HepG2 (cell line): ENCODE measurements around the gene NOS1. TPM values are rescaled to one million over a fixed set of nuclear protein-coding genes. Genes with fewer than 3 reads are reported as not detected.

Experiments used
- ATAC-seq: fragments of 200-7000 bp; cut with Tn5 transposase; 3 replicates; pipeline ENCODE4 v1.9.1; 2020; ENCODE audit warnings: mild to moderate bottlenecking, moderate library complexity
- BruUV-seq: library from RNA; stranded (reverse); fragments of 400-500 nt; replicated peaks from 2 replicates; lab custom pipeline; 2021; lab: Mats Ljungman, UMichigan
- CTCF ChIA-PET: fragments of 300-600 bp; formaldehyde crosslinking; extraction: SDS; loops from one replicate; lab custom pipeline; 2021; ENCODE audit warnings: low total read pairs, inconsistent platforms, low intra/inter-chr PET ratio; lab: Yijun Ruan, JAX
- POLR2A ChIA-PET: fragments of 350-600 bp; sonication (Branson Sonifier 250); formaldehyde crosslinking; loops from one replicate; lab custom pipeline; 2020; ENCODE audit warnings: antibody characterized with exemption, inconsistent platforms; lab: Yijun Ruan, JAX
- DNase-seq: peaks from one replicate; pipeline ENCODE4 v3.0.0-alpha.2; 2015; ENCODE audit warnings: low spot score
- FAIRE-seq: peaks from 3 replicates; lab custom pipeline; 2011; peaks lifted over from hg19 to GRCh38; lab: Jason Lieb, UNC
- H2AFZ ChIP-seq: one replicate; pipeline ENCODE4 v1.6.1; 2011; ENCODE audit warnings: low read length, inconsistent platforms
- H3K27ac ChIP-seq: fragments of 300-600 bp; 3 replicates; pipeline ENCODE4 v1.8.0; 2011; ENCODE audit warnings: mixed run types, mild to moderate bottlenecking, mixed read lengths, low read length, inconsistent platforms; ENCODE audit not compliant: insufficient read depth; ENCODE audit errors: extremely low read length
- H3K27me3 ChIP-seq, 2 experiments: fragments of 200-600 bp in 1 of 2; 2 replicates in 1 of 2; 3 replicates in 1 of 2; pipeline versions ENCODE4 v1.6.0 to v1.8.0; 2011; ENCODE audit warnings: low read length in 2 of 2, mild to moderate bottlenecking in 2 of 2, moderate library complexity in 2 of 2, inconsistent platforms in 1 of 2; ENCODE audit not compliant: insufficient read depth in 2 of 2, control insufficient read depth in 1 of 2
- H3K36me3 ChIP-seq, 2 experiments: fragments of 200-600 bp in 1 of 2; replicated peaks in 1 of 2; 2 replicates in 1 of 2; 3 replicates in 1 of 2; pipeline versions ENCODE4 v1.5.1 to v1.8.0; 2011; ENCODE audit warnings: low read length in 2 of 2, inconsistent platforms in 1 of 2; ENCODE audit not compliant: insufficient read depth in 2 of 2, control insufficient read depth in 1 of 2
- H3K4me1 ChIP-seq: 2 replicates; pipeline ENCODE4 v1.5.1; 2012; ENCODE audit warnings: low read length, inconsistent platforms; ENCODE audit not compliant: insufficient read depth
- H3K4me2 ChIP-seq: 2 replicates; pipeline ENCODE4 v1.6.0; 2011; ENCODE audit warnings: low read depth, low read length, inconsistent platforms
- H3K4me3 ChIP-seq, 3 experiments: fragments of 200-600 bp in 1 of 3; sonication (generic), shearing (Covaris generic) in 1 of 3; replicated peaks in 1 of 3; 2 replicates each; pipeline ENCODE4 v1.5.1; 2011 to 2016; ENCODE audit warnings: low read length in 3 of 3, inconsistent platforms in 2 of 3, low read depth in 2 of 3, mild to moderate bottlenecking in 2 of 3, control low read depth in 1 of 3, mixed read lengths in 1 of 3; ENCODE audit not compliant: insufficient read depth in 1 of 3
- H3K79me2 ChIP-seq: one replicate; pipeline ENCODE4 v1.6.1; 2011; ENCODE audit warnings: low read length, inconsistent platforms; ENCODE audit not compliant: insufficient read depth
- H3K9ac ChIP-seq: 2 replicates; pipeline ENCODE4 v1.6.0; 2011; ENCODE audit warnings: mild to moderate bottlenecking, low read depth, low read length, inconsistent platforms; ENCODE audit not compliant: insufficient read depth
- H3K9me3 ChIP-seq: 2 replicates; pipeline ENCODE4 v1.5.1; 2012; ENCODE audit warnings: mild to moderate bottlenecking, low read length
- H4K20me1 ChIP-seq: 2 replicates; pipeline ENCODE4 v1.6.0; 2011; ENCODE audit warnings: inconsistent platforms, mild to moderate bottlenecking, low read length, moderate library complexity; ENCODE audit not compliant: insufficient read depth
- ASH2L ChIP-seq: fragments of 300-600, 200-600 bp; sonication (generic); IDR thresholded peaks from 2 replicates; pipeline ENCODE4 v1.7.0; 2017; ENCODE audit warnings: low read depth, mild to moderate bottlenecking, moderate library complexity, mixed read lengths, low read length; ENCODE audit not compliant: insufficient read length
- CSRNP2 ChIP-seq: sonication (generic); formaldehyde crosslinking; conservative IDR thresholded peaks from 2 replicates; pipeline ENCODE4 v1.8.0; 2022; ENCODE audit warnings: low read depth, missing genetic modification reagents
- MXD1 ChIP-seq: sonication (generic); formaldehyde crosslinking; IDR thresholded peaks from 2 replicates; pipeline ENCODE4 v1.4.0; 2020; ENCODE audit warnings: mild to moderate bottlenecking, missing genetic modification reagents
- NCOA2 ChIP-seq: sonication (generic); formaldehyde crosslinking; IDR thresholded peaks from 2 replicates; pipeline ENCODE4 v1.8.0; 2022; ENCODE audit warnings: inconsistent platforms
- RBM39 ChIP-seq: fragments of 200-400 bp; formaldehyde crosslinking; IDR thresholded peaks from one replicate; pipeline ENCODE4 v1.6.1; 2018; ENCODE audit warnings: antibody characterized with exemption, mild to moderate bottlenecking, low read depth, low read length; ENCODE audit not compliant: poor library complexity, severe bottlenecking
- SETDB1 ChIP-seq: sonication (generic); formaldehyde crosslinking; IDR thresholded peaks from 2 replicates; pipeline ENCODE4 v1.5.1; 2020; ENCODE audit warnings: missing genetic modification reagents, mild to moderate bottlenecking, borderline replicate concordance
- SP2 ChIP-seq: sonication (generic); formaldehyde crosslinking; IDR thresholded peaks from 2 replicates; pipeline ENCODE4 v1.5.1; 2020; ENCODE audit warnings: mild to moderate bottlenecking, missing genetic modification reagents
- ZBTB21 ChIP-seq: sonication (generic); formaldehyde crosslinking; IDR thresholded peaks from 2 replicates; pipeline ENCODE4 v1.4.0; 2020; ENCODE audit warnings: missing genetic modification reagents
- ZNF691 ChIP-seq: sonication (generic); formaldehyde crosslinking; IDR thresholded peaks from 2 replicates; pipeline ENCODE4 v1.4.0; 2020; ENCODE audit warnings: missing genetic modification reagents, low read depth, mild to moderate bottlenecking, borderline replicate concordance
- ZNF782 ChIP-seq: sonication (generic); formaldehyde crosslinking; IDR thresholded peaks from 2 replicates; pipeline ENCODE4 v1.4.0; 2020; ENCODE audit warnings: missing genetic modification reagents, mild to moderate bottlenecking, borderline replicate concordance
- ZSCAN20 ChIP-seq: sonication (generic); formaldehyde crosslinking; IDR thresholded peaks from 2 replicates; pipeline ENCODE4 v1.4.0; 2020; ENCODE audit warnings: missing genetic modification reagents, mild to moderate bottlenecking, borderline replicate concordance
- ZZZ3 ChIP-seq: sonication (generic); formaldehyde crosslinking; IDR thresholded peaks from 2 replicates; pipeline ENCODE4 v1.4.0; 2020; ENCODE audit warnings: missing genetic modification reagents, mild to moderate bottlenecking, borderline replicate concordance
- WGBS: methylation state at CpG from one replicate; pipeline ENCODE4 v1.1.6; 2017; ENCODE audit warnings: low lambda C conversion rate; 5-methylcytosine and 5-hydroxymethylcytosine counted together
- in situ Hi-C: cut with HindIII; loops from 2 replicates; pipeline ENCODE4 v1.10.0; 2017; ENCODE audit warnings: low pct_unique_long_range_greater_than_20kb; ENCODE audit not compliant: extremely low pct_ligation_motif_present
- intact Hi-C: fragments of 100-400 bp; cut with micrococcal nuclease; formaldehyde crosslinking; loops from one replicate; pipeline ENCODE4 v1.10.0; 2022; ENCODE audit not compliant: unreplicated experiment
- polyA plus RNA-seq, 8 experiments: library from polyadenylated mRNA; depleted of rRNA in 3 of 8; stranded (reverse) in 7 of 8; unstranded in 1 of 8; fragments of >200 nt; fragmentation: Illumina TruSeq in 4 of 8; extraction: Trizol in 4 of 8; gene quantifications; 2 replicates each; pipeline versions ENCODE4 v1.2.1 to v1.2.3, GENCODE V29; 2011 to 2016; ENCODE audit warnings: low read depth in 4 of 8, missing spikeins in 1 of 8, mixed read lengths in 1 of 8; ENCODE audit not compliant: insufficient read depth in 1 of 8
- total RNA-seq, 5 experiments: library from RNA; depleted of rRNA; stranded (reverse); fragments of >200 nt; fragmentation: Illumina TruSeq; extraction: Trizol; gene quantifications; 2 replicates each; pipeline ENCODE4 v1.2.3, GENCODE V29; 2016; ENCODE audit warnings: low read depth in 1 of 5

Gene NOS1
- total and polyA plus RNA-seq, 2 of the 13 experiments (the other 11 are each of a cell fraction or from before 2014, with no cell fraction given): not detected

- FAIRE-seq: no peak
- Histone ChIP-seq H3K79me2 (no peaks in the 10 kb centered on the region), H3K27ac (no peak overlapping the region), H3K9me3 (no peaks in the 10 kb centered on the region), H2AFZ (no peak overlapping the region), H3K27me3 (peaks cover 1 to 6% of the 10 kb centered on the region in 2 experiments; a peak in 2 of 5 replicates), H3K4me2 (no peak overlapping the region), H3K4me1 (no peaks in the 10 kb centered on the region), H3K4me3 (no peak overlapping the region), H4K20me1 (no peaks in the 10 kb centered on the region), H3K9ac (no peak overlapping the region), H3K36me3 (no peaks in the 10 kb centered on the region)
- 0% methylated on average over 2 of the region's 4 CpGs for WGBS
- TF ChIP-seq NCOA2 (CRISPR knock-in tag) (no peak), CSRNP2 (CRISPR knock-in tag) (no peak), ZNF691 (CRISPR knock-in tag) (no peak), ZZZ3 (CRISPR knock-in tag) (no peak), SETDB1 (CRISPR knock-in tag) (no peak), ZNF782 (CRISPR knock-in tag) (no peak), ASH2L (no peak), RBM39 (no peak), ZSCAN20 (no peak), MXD1 (CRISPR knock-in tag) (no peak), ZBTB21 (CRISPR knock-in tag) (no peak), SP2 (CRISPR knock-in tag) (no peak)
- no peak for ATAC-seq
- intact Hi-C loops: no loop called here
- no TSS peak for BruUV-seq
- ChIA-PET CTCF (no interaction called here), POLR2A (no interaction called here)
- DNase-seq: no peak
- in situ Hi-C loops: no loop called here
Measured at GRCh38 chr12:117272690-117273089, 88.7 kb downstream of the NOS1 start.
